ENCODE results near the gene GNB5. TPM values are rescaled to one million over a fixed set of nuclear protein-coding genes. Genes with fewer than 3 reads are reported as not detected.

GNB5 gene
- total RNA-seq, 1 experiment from 2014 or later, result 26.0 TPM

DNA sequence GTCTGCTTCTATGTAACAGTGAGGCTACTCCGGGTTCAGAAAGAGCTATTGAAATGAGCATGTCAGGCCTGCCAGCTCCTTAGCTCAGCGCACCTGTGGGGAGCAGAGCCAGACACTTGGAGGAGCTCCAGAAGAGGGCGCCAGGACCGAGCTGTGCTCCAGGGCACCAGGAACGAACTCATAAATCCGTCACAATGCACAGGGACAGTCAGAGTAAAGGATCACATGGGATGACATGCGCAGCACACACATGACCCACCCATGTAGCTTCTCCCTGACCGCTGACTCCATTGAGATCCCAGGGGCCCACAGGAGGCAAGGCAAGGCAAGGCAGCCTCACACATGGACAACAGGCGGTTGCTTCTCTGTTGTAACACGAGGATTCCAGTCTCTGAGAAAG lies 26.0 kb upstream of the GNB5 start:
- H3K36me3 ChIP-seq (ENCODE audit: low read depth), result no peaks in the 10 kb centered on the region
- intact Hi-C loops (cut with micrococcal nuclease; ENCODE audit: unreplicated experiment), result no loop called here
- H3F3A ChIP-seq (ENCODE audit: insufficient read depth, low read depth), result no peaks in the 10 kb centered on the region
- H3K79me2 ChIP-seq (ENCODE audit: low read depth), result no peaks in the 10 kb centered on the region
- TF ChIP-seq, protein P1, sequence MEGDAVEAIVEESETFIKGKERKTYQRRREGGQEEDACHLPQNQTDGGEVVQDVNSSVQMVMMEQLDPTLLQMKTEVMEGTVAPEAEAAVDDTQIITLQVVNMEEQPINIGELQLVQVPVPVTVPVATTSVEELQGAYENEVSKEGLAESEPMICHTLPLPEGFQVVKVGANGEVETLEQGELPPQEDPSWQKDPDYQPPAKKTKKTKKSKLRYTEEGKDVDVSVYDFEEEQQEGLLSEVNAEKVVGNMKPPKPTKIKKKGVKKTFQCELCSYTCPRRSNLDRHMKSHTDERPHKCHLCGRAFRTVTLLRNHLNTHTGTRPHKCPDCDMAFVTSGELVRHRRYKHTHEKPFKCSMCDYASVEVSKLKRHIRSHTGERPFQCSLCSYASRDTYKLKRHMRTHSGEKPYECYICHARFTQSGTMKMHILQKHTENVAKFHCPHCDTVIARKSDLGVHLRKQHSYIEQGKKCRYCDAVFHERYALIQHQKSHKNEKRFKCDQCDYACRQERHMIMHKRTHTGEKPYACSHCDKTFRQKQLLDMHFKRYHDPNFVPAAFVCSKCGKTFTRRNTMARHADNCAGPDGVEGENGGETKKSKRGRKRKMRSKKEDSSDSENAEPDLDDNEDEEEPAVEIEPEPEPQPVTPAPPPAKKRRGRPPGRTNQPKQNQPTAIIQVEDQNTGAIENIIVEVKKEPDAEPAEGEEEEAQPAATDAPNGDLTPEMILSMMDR (conservative IDR thresholded peaks at IDR 0.05), result no peak
- no peak for TF ChIP-seq EZH2 (IDR thresholded peaks at IDR 0.05; ENCODE audit: low read depth)
- no peak for DNase-seq
- H3K4me3 ChIP-seq, result no peak overlapping the region
- no peaks in the 10 kb centered on the region for H3K4me1 ChIP-seq (replicated peaks; ENCODE audit: insufficient read depth)
- no peak overlapping the region for H2AFZ ChIP-seq
- CTCF ChIA-PET, result interaction anchor here (0.7 to 0.8 kb wide), 2 partner anchors 10 to 517 kb away, joined by 4 read pairs; no protein-coding TSS in a partner anchor
- H4K20me1 ChIP-seq (ENCODE audit: insufficient read depth), result no peaks in the 10 kb centered on the region
- no peak overlapping the region for H3K27ac ChIP-seq
- H3K9me3 ChIP-seq (ENCODE audit: insufficient read depth, low read depth), result no peaks in the 10 kb centered on the region
- no peaks in the 10 kb centered on the region for H3K27me3 ChIP-seq (ENCODE audit: insufficient read depth, low read depth)
- no TSS peak for BruUV-seq (replicated peaks)
- H3K4me2 ChIP-seq, result no peak overlapping the region
- POLR2A ChIA-PET (ENCODE audit: unreplicated experiment), result no interaction called here
- H3K9me2 ChIP-seq (ENCODE audit: insufficient read depth), result no peaks in the 10 kb centered on the region

DNA sequence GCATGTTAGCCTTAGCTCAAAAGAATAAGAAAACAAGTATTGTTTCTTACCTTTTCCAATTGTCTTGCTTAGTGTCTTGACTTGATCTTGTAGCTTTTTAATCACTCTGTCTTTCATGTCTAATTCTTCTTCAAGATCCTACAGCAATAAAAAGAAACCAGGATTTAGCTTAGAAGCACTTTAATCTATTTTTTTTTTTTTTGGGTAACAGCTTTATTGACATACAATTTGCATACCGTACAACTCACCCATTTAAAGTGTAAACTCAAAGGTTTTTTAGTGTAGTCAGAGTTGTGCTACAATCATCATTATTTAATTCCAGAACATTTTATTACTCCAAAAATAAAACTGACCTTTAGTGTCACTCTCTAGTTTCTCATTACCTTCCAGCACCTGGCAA lies 23.4 kb upstream of the GNB5 start:
- no peaks in the 10 kb centered on the region for H3K9me2 ChIP-seq (ENCODE audit: insufficient read depth)
- DNase-seq, result no peak
- no peaks in the 10 kb centered on the region for H4K20me1 ChIP-seq (ENCODE audit: insufficient read depth)
- no peak overlapping the region for H3K4me3 ChIP-seq
- H3K4me2 ChIP-seq, result no peak overlapping the region
- no peaks in the 10 kb centered on the region for H3K27me3 ChIP-seq (ENCODE audit: insufficient read depth, low read depth)
- CTCF ChIA-PET, result no interaction called here
- H2AFZ ChIP-seq, result no peak overlapping the region
- no peaks in the 10 kb centered on the region for H3K4me1 ChIP-seq (replicated peaks; ENCODE audit: insufficient read depth)
- no peaks in the 10 kb centered on the region for H3F3A ChIP-seq (ENCODE audit: insufficient read depth, low read depth)
- no TSS peak for BruUV-seq (replicated peaks)
- POLR2A ChIA-PET (ENCODE audit: unreplicated experiment), result interaction anchor here (0.6 kb wide), 1 partner anchor 16 kb away, joined by 10 read pairs; no protein-coding TSS in a partner anchor
- no peaks in the 10 kb centered on the region for H3K9me3 ChIP-seq (ENCODE audit: insufficient read depth, low read depth)
- TF ChIP-seq, protein P1 (conservative IDR thresholded peaks at IDR 0.05), result no peak
- no peak for TF ChIP-seq EZH2 (IDR thresholded peaks at IDR 0.05; ENCODE audit: low read depth)
- no peaks in the 10 kb centered on the region for H3K79me2 ChIP-seq (ENCODE audit: low read depth)
- intact Hi-C loops (cut with micrococcal nuclease; ENCODE audit: unreplicated experiment), result no loop called here
- no peaks in the 10 kb centered on the region for H3K36me3 ChIP-seq (ENCODE audit: low read depth)
- no peak overlapping the region for H3K27ac ChIP-seq

DNA sequence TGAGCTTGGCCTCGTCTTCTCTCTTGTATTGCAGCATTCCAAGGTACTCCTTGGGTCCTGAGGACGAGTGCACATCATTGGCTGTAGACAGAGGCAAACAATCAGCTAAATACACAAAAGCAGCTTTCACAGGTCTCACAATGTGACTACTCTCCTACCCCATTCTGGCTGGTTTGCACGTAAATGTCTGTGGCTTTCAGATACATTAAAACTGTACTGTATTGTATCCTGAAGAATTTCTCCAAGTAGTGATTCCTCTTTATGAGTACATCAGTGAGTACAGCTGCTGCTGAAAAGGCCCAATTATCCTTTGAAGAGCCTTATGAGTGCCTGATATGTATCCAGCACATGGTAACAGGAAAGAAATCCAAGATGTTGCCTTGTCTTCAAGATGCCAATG lies 22.0 kb upstream of the GNB5 start:
- no peak overlapping the region for H3K4me2 ChIP-seq
- POLR2A ChIA-PET (ENCODE audit: unreplicated experiment), result no interaction called here
- no peaks in the 10 kb centered on the region for H3K27me3 ChIP-seq (ENCODE audit: insufficient read depth, low read depth)
- H3K4me3 ChIP-seq, result no peak overlapping the region
- BruUV-seq (replicated peaks), result no TSS peak
- no peaks in the 10 kb centered on the region for H3K36me3 ChIP-seq (ENCODE audit: low read depth)
- intact Hi-C loops (cut with micrococcal nuclease; ENCODE audit: unreplicated experiment), result no loop called here
- no peaks in the 10 kb centered on the region for H3F3A ChIP-seq (ENCODE audit: insufficient read depth, low read depth)
- H3K9me2 ChIP-seq (ENCODE audit: insufficient read depth), result no peaks in the 10 kb centered on the region
- H3K27ac ChIP-seq, result no peak overlapping the region
- H3K79me2 ChIP-seq (ENCODE audit: low read depth), result no peaks in the 10 kb centered on the region
- no peak for DNase-seq
- H2AFZ ChIP-seq, result no peak overlapping the region
- TF ChIP-seq, protein P1 (conservative IDR thresholded peaks at IDR 0.05), result no peak
- no peaks in the 10 kb centered on the region for H3K4me1 ChIP-seq (replicated peaks; ENCODE audit: insufficient read depth)
- no peaks in the 10 kb centered on the region for H3K9me3 ChIP-seq (ENCODE audit: insufficient read depth, low read depth)
- no peaks in the 10 kb centered on the region for H4K20me1 ChIP-seq (ENCODE audit: insufficient read depth)
- CTCF ChIA-PET, result no interaction called here
